WERI-Rb-1 (cell line): ENCODE results near the gene UBXN7.
"Not testable (repeated sequence)": the region's sequence is repeated elsewhere in the genome, so short reads cannot be mapped to it uniquely, and the experiment has no call there.

Source experiments
- DNase-seq: peaks from one replicate; pipeline ENCODE4 v3.0.0-alpha.2; 2020
- H3K27ac ChIP-seq: fragments of 250-450 bp; sonication (Bioruptor Pico); 2 replicates; pipeline ENCODE4 v1.5.1; 2020; ENCODE audit warnings: mild to moderate bottlenecking, moderate library complexity
- H3K27me3 ChIP-seq: fragments of 250-450 bp; sonication (Bioruptor Pico); 2 replicates; pipeline ENCODE4 v1.5.1; 2021; ENCODE audit warnings: mild to moderate bottlenecking, low read depth, moderate library complexity; ENCODE audit not compliant: insufficient read depth, severe bottlenecking
- H3K36me3 ChIP-seq: fragments of 250-450 bp; sonication (Bioruptor Pico); 2 replicates; pipeline ENCODE4 v1.5.1; 2020; ENCODE audit warnings: mild to moderate bottlenecking, moderate library complexity
- H3K4me3 ChIP-seq: 2 replicates; pipeline ENCODE4 v1.5.1; 2011; ENCODE audit warnings: low read depth, mild to moderate bottlenecking, control low read depth, low read length
- H3K9me3 ChIP-seq: fragments of 250-450 bp; sonication (Bioruptor Pico); 2 replicates; pipeline ENCODE4 v1.5.1; 2021; ENCODE audit warnings: mild to moderate bottlenecking, moderate library complexity; ENCODE audit not compliant: severe bottlenecking
- TF ChIP-seq, protein P1 (sequence below): IDR thresholded peaks from 2 replicates; pipeline ENCODE4 v1.5.1; 2011; ENCODE audit warnings: low read depth, mild to moderate bottlenecking, control low read depth, inconsistent platforms, low read length

The UBXN7 gene

DNA sequence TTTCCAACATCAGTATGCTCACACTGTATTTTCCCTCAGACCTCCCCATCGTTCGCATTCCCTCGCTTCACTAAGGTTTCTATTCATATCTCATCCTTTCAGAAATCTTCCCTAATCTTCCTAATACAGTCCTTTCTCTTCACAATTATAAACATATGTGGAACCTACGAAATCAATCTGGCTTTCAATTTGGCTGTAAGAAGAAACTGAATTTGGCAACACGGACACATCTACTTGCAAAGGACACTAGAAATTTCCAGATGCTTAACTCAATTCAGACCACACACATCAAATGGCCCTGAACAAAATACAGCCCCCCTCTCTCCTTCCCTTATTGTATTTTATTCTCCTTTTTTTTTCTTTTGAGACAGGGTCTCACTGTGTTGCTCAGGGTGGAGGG, 54.9 kb downstream of the UBXN7 start:
- Histone ChIP-seq H3K27me3 (no peaks in the 10 kb centered on the region), H3K4me3 (no peak overlapping the region), H3K27ac (no peak overlapping the region), H3K36me3 (no peaks in the 10 kb centered on the region), H3K9me3 (no peaks in the 10 kb centered on the region)
- no peak for DNase-seq
- TF ChIP-seq, protein P1, sequence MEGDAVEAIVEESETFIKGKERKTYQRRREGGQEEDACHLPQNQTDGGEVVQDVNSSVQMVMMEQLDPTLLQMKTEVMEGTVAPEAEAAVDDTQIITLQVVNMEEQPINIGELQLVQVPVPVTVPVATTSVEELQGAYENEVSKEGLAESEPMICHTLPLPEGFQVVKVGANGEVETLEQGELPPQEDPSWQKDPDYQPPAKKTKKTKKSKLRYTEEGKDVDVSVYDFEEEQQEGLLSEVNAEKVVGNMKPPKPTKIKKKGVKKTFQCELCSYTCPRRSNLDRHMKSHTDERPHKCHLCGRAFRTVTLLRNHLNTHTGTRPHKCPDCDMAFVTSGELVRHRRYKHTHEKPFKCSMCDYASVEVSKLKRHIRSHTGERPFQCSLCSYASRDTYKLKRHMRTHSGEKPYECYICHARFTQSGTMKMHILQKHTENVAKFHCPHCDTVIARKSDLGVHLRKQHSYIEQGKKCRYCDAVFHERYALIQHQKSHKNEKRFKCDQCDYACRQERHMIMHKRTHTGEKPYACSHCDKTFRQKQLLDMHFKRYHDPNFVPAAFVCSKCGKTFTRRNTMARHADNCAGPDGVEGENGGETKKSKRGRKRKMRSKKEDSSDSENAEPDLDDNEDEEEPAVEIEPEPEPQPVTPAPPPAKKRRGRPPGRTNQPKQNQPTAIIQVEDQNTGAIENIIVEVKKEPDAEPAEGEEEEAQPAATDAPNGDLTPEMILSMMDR: no peak

GRCh38 chr3:196365736-196366135, 66.5 kb downstream of the UBXN7 start:
- no peaks in the 10 kb centered on the region for H3K27me3 ChIP-seq
- TF ChIP-seq, protein P1: no peak
- H3K27ac ChIP-seq: no peak overlapping the region
- H3K9me3 ChIP-seq: no peaks in the 10 kb centered on the region
- DNase-seq: no peak
- no peaks in the 10 kb centered on the region; the same call in 1 of the 2 replicates for H3K36me3 ChIP-seq
- H3K4me3 ChIP-seq: no peak overlapping the region

DNA sequence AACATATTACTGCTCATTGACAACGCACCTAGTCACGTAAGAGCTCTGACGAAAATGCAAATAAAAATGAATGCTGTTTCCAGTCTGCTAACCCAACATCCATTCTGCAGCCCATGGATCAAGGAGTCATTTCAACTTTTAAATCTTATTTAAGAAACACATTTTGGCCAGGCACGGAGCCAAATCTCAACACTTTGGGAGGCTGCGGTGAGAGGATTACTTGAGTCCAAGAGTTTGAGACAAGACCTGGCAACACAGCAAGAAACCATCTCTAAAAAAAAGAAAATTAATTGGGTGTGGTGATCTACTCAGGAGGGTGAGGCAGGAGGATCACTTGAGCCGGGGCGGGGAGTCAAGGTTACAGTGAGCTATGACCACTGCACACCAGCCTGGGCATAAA, 71.6 kb downstream of the UBXN7 start:
- TF ChIP-seq, protein P1: no peak
- Histone ChIP-seq H3K9me3 (no peaks in the 10 kb centered on the region), H3K4me3 (no peak overlapping the region), H3K27ac (no peak overlapping the region), H3K36me3 (peaks cover 7% of the 10 kb centered on the region), H3K27me3 (no peaks in the 10 kb centered on the region)
- DNase-seq: no peak

DNA sequence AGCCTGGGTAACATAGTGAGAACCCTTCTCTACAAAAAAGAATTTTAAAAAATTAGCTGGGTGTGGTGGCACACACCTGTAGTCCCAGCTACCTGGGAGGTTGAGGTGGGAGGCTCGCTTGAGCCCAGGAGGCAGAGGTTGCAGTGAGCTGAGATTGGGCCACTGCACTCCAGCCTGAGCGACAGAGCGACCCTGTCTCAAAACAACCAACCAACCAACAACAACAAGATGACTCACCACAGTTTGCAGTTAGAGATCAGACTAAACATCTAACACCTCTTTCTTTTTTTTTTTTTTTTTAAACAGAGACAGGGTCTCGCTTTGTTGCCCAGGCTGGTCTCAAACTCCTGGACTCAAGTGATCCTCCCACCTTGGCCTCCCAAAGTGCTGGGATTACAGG, 73.7 kb downstream of the UBXN7 start:
- not testable (repeated sequence) for H3K9me3 ChIP-seq, H3K4me3 ChIP-seq, H3K36me3 ChIP-seq, H3K27me3 ChIP-seq, DNase-seq, H3K27ac ChIP-seq

- no peak overlapping the region for H3K27ac ChIP-seq
- DNase-seq: no peak
- TF ChIP-seq, protein P1: no peak
These were observed 74.3 kb downstream of the UBXN7 start for GRCh38 chr3:196357905-196358304.

GRCh38 chr3:196356556-196356955, 75.7 kb downstream of the UBXN7 start:
- no peak for DNase-seq
- Histone ChIP-seq H3K27me3 (no peaks in the 10 kb centered on the region), H3K36me3 (peaks cover 7% of the 10 kb centered on the region), H3K4me3 (no peak overlapping the region), H3K27ac (no peak overlapping the region), H3K9me3 (no peaks in the 10 kb centered on the region)
- TF ChIP-seq, protein P1: no peak

More at GRCh38 chr3:196357905-196358304, 74.3 kb downstream of the UBXN7 start:
- peaks cover 7% of the 10 kb centered on the region for H3K36me3 ChIP-seq
- H3K4me3 ChIP-seq: no peak overlapping the region
- no peaks in the 10 kb centered on the region for H3K27me3 ChIP-seq
- no peaks in the 10 kb centered on the region for H3K9me3 ChIP-seq
